ENCODE measurements around the gene RPS6KL1.

RPS6KL1 gene

GRCh38 chr14:74881431-74882102, 41.5 kb downstream of the RPS6KL1 start, which contains the start of gene DLST:
TSS of gene DLST (plus strand) at chr14:74881916. CDS start at chr14:74881954, 38 bp downstream.
- peak; percentile 87 for DNase-seq

DNA sequence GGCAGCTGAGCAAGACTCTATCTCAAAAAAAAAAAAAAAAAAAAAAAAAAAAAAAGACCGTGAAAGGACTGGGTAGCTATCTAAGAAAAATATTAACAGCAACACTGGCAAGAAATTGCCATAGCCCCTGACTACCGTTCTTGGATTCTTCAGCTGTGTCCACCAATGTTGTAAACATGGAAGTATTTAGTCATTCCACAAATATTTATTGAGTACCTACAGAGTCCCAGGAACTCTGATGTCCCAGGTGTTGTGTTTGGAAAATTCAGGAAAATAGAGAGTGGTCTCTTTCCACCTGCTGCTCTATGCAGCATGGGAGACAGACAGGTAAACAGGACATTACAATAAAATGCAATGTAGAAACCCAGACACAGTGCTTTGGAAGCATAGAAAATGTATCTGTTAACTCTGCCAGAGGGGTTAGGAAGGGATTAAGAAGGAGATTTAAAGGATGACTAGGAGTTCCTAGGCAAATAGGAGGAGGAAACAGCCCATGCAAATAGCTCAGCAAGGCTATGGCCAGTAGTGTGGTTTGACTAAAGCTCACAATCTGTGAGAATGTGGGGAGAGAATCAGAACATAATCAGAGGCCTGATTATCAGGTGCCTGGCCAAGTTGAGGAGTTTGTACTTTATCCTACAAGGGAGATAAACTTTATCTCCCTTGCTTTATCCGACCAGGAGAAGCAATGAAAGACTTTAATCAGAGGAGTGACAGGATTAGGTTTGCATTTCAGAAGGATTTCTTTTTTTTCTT, 43.5 kb downstream of the RPS6KL1 start:
- DNase-seq: no peak

DNA sequence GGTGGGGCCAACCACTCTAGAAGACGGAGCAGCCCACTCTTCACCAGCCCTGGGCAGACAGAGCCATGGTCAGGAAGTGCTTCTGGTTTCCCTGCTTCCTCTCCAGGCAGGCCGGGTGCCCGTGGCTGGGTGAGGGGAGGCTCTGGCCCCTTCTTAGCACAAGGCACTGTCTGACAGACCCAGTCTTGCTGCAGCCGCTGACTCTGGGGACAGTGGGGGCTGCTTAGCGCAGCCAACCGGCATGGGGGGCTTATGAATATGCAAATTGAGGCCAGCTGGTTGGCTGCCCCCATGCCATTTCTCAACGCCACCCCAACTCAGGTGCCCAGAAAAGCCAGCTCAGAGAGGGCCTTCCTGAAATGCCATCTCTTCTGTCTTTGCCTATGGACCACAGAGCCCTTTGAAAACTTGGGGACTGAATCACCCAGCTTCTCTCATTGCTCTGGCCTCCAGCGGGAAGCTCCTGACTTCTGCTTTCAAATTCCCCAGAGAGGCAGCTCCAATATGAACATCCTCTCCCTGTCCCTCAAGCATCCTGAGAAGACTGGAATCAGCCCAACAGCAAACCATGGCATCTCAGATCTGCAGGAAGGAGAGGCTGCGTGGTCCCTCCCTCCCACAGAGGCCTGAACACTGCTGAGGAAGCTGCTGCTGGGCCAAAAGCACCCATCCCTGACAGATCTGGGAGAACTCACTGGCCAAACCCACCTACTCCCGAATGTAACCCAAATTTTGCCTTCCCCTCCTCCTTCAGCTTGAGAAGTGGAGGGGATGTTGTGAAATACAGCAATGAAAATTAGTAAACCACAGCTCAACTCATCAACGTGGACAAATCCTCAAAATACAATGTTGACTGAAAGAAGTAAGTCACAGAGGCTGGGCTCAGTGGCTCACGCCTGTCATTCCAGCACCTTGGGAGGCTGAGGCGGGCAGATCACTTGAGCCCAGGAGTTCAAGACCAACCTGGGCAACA, 46.8 kb downstream of the RPS6KL1 start, which contains the start of gene PROX2:
PROX2 (minus strand) TSS at position 205 of the 973 bp plus-strand sequence. CDS start 12,311 bp downstream, outside the sequence.
- peak; percentile 15 for DNase-seq

GRCh38 chr14:74875204-74875603, 47.9 kb downstream of the RPS6KL1 start:
- DNase-seq: no peak

GRCh38 chr14:74871819-74872218, 51.2 kb downstream of the RPS6KL1 start:
- DNase-seq: no peak

DNA sequence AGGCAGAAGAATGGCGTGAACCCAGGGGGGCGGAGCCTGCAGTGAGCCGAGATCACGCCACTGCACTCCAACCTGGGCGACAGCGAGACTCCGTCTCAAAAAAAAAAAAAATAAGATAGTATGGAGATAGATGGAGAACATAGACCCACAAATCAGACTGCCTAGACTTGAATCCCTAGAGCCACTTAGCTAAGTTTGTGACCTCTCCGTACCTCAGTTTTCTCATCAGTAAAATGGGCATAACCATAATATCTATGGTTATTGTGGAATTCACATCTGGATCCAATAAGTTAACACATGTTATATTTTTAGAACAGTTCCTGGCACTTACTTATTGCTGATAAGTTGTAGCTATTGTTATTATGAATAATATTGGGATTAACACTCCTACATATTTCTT, 54.3 kb downstream of the RPS6KL1 start:
- no peak for DNase-seq

DNA sequence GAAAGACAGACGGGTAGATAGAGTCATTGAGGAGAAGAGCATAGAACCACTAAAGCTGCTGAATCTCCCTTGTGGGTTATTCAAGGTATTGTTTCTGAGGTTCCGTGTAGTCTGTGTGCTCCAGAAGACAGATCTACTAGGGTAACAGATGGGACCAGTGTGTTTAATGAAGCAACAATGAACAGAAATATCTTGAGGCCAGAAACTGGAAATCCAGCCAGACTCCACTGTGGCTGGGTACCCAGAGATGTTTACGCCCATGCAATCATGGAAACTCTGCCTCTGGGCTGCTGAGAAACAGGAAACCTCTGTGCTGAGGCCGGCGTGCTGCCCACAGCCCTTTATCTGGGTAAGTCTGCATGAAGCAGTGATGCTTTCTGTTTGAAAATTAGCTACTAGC, 55.4 kb downstream of the RPS6KL1 start:
- peak; percentile 27 for DNase-seq

DNA sequence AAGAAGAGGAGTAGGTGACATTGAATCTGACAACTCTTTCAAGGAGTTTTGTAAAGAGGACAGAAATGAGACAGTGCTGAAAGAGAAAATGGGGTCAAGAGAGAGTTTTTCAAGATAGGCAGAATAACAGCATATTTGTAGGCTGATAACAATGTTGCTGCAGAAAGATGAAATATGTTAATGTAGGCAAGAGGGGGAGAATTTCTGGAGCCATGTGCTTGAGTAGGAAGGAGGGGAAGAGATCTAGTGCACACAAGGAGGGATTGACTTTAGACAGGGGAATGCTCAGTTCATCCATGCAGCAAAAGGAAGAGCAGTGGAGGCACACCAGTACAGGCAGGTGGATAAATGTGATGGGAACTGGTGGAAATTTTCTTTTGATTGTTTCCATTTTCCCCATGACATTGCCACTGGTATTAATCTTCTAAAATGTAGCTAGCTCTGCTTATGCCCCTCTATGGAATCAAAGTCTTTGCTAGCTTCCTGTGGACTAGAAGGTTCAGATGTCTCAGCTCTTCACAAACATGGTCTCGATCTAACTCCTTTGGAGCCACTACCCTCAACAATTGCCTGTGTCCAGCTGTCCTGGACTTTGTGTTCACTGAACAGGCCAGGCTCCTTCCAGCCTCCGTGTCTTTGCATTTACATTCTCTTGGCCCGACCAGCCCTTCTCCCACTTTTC, 56.2 kb downstream of the RPS6KL1 start:
- no peak for DNase-seq

DNA sequence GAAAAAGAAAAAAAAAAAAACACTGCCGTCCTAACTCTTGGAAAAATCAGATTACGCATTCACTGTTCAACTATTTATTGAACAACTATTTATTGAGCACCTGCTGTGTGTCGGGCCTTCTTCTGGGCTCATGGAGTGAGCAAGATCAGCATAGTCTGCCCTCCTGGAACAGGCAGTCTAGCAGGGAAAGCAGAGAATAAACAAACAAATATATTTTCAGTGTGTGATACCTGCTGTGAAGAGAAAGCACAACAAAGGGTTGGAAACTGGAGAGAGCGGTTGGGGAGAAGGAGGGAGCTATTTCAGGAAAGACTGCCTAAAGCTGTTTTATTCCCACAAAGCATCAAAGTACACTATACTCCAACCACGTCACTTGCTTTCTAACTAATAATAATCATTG, 57.9 kb downstream of the RPS6KL1 start:
- no peak for DNase-seq

GRCh38 chr14:74864198-74864597, 58.9 kb downstream of the RPS6KL1 start:
- no peak for DNase-seq

DNA sequence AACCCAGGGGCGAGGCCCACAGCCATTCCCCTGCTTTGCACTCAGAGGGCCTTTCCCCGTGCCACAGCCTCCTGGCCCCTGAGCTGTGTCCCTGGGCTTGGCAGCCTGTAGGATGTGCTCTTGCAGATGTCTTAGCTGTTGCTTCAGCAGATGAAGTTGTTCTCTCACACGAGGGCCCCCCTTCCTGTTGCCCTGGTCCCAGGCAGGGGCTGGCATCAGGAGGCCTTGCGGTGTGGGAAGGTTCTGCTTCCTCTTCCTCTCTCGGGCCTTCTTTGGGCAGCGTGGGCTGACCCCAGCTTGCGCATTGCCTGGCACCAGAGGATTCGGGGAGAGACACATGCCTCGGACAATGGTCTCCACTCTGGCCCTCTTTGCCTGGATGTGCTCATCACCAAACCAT, 59.8 kb downstream of the RPS6KL1 start:
- no peak for DNase-seq

GRCh38 chr14:74861734-74862090, 61.3 kb downstream of the RPS6KL1 start:
- DNase-seq: no peak

- DNase-seq: peak; percentile 94
These were observed 61.9 kb downstream of the RPS6KL1 start for GRCh38 chr14:74860899-74861733.

DNA sequence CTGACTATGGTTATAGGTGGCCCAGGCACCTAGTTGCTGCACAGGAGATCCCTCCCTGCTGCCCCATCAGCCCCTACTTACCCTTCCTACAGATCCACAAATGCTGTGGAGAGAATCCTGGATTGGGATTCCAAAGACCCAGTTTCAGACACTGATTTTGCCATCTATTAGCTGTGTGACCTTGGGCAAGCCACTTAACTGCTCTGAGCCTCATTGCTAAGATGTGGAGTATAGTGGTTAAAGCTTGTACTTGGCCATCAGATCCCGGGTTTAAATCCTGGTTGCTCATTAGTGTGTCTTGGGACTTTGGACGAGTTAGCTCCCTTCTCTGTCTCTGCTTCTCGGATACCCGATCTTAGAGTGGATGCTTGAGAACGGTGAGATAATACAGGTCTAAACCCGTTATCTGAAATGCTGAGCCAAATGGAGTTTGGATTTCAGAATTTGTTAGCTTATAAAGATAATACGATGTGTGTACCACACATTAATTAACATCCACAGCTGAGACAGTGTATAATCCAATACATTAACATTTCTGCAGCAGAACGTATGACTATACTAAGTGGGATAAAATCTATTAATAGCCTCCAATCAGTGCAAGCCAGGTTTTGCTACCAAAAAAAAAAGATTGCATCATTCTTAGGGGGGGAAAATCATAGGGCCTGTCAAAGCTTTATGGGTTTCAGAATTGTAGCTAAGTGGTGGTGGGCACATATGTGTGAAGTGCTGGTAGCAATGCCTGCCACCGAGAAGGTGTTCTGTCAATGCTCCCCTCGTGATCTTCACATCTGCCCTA, 63.1 kb downstream of the RPS6KL1 start:
- DNase-seq: no peak

DNA sequence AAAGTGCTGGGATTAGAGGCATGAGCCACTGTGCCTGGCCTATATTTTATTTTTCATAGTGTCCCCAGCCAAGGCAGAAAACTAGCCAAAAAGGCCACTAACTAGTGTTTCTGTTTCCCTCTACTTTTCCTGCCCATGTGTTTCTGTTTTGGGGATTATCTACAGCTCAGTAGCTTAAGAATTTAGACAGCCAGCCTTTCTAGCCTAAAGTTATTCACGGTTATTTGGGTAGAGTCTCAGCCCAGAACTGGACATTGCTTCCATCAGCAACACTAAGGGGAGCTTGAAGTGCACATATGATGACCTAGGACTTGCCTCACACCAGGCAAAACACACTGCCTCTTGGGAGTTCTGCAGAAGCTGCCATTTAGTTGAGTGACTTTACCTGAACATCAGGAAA, 65.0 kb downstream of the RPS6KL1 start:
- DNase-seq: no peak

- DNase-seq: no peak
These were observed 66.7 kb downstream of the RPS6KL1 start for GRCh38 chr14:74856366-74856765.

GRCh38 chr14:74855945-74856344, 67.1 kb downstream of the RPS6KL1 start:
- no peak for DNase-seq

GRCh38 chr14:74855021-74855420, 68.0 kb downstream of the RPS6KL1 start:
- no peak for DNase-seq
